Prostate gland (tissue), 2 donors: ENCODE measurements around the gene HOXB5.

Experiments used
- CTCF ChIP-seq, 4 experiments: fragments of 200-600 bp in 2 of 4; fragments of 450-650 bp in 2 of 4; sonication (generic) in 2 of 4; IDR thresholded peaks; 1 replicate in 3 of 4; 2 replicates in 1 of 4; pipeline ENCODE4 v1.5.1; 2016 to 2019; ENCODE audit warnings: antibody characterized with exemption in 4 of 4, mild to moderate bottlenecking in 2 of 4, moderate library complexity in 2 of 4
- POLR2A ChIP-seq: fragments of 450-650 bp; IDR thresholded peaks from one replicate; pipeline ENCODE4 v1.6.1; 2016; ENCODE audit warnings: antibody characterized with exemption, mild to moderate bottlenecking

GRCh38 chr17:48555258-48556228 is 38.0 kb downstream of the HOXB5 start:
- TF ChIP-seq CTCF (IDR thresholded peaks at IDR 0.05) (peak in 2 of 4 experiments; percentile 25 to 41), POLR2A (no peak)
